GM23338 (cell line): ENCODE results near the gene MAS1L. TPM values are rescaled to one million over a fixed set of nuclear protein-coding genes. Genes with fewer than 3 reads are reported as not detected.

Experiments
- ATAC-seq: fragments of 200-7000 bp; cut with Tn5 transposase; 3 replicates; pipeline ENCODE4 v1.9.1; 2020
- DNase-seq: peaks from one replicate; pipeline ENCODE4 v3.0.0-alpha.2; 2015; ENCODE audit warnings: low spot score
- H2AFZ ChIP-seq: fragments of 200-600 bp; sonication (generic); 2 replicates; pipeline ENCODE4 v1.8.0; 2016; ENCODE audit warnings: antibody characterized with exemption, mild to moderate bottlenecking, moderate library complexity
- H3F3A ChIP-seq: fragments of 200-600 bp; sonication (generic); replicated peaks from 2 replicates; pipeline ENCODE4 v1.8.0; 2017; ENCODE audit warnings: antibody characterized with exemption, mixed run types, low read depth
- H3K27ac ChIP-seq: fragments of 200-600 bp; sonication (generic); 2 replicates; pipeline ENCODE4 v1.6.1; 2016; ENCODE audit warnings: low read depth
- H3K27me3 ChIP-seq: fragments of 200-600 bp; sonication (generic); 2 replicates; pipeline ENCODE4 v1.8.0; 2016; ENCODE audit warnings: mild to moderate bottlenecking, mixed run types, moderate library complexity; ENCODE audit not compliant: insufficient read depth
- H3K36me3 ChIP-seq: fragments of 200-600 bp; sonication (generic); 2 replicates; pipeline ENCODE4 v1.8.0; 2016; ENCODE audit warnings: mild to moderate bottlenecking; ENCODE audit not compliant: insufficient read depth
- H3K4me1 ChIP-seq: fragments of 200-600 bp; sonication (generic); 2 replicates; pipeline ENCODE4 v1.8.0; 2016; ENCODE audit warnings: mild to moderate bottlenecking, moderate library complexity; ENCODE audit not compliant: insufficient read depth
- H3K4me2 ChIP-seq: fragments of 200-600 bp; sonication (generic); 2 replicates; pipeline ENCODE4 v1.7.1; 2017; ENCODE audit warnings: mixed run types
- H3K4me3 ChIP-seq: fragments of 200-600 bp; sonication (generic); 2 replicates; pipeline ENCODE4 v1.6.1; 2016; ENCODE audit warnings: mixed run types
- H3K79me2 ChIP-seq: fragments of 200-600 bp; sonication (generic); replicated peaks from 2 replicates; pipeline ENCODE4 v1.8.0; 2017; ENCODE audit warnings: mild to moderate bottlenecking; ENCODE audit not compliant: insufficient read depth
- H3K9me2 ChIP-seq: fragments of 200-600 bp; sonication (generic); 2 replicates; pipeline ENCODE4 v1.8.0; 2017; ENCODE audit not compliant: insufficient read depth
- H4K20me1 ChIP-seq: fragments of 200-600 bp; sonication (generic); replicated peaks from 2 replicates; pipeline ENCODE4 v1.8.0; 2017; ENCODE audit warnings: mild to moderate bottlenecking; ENCODE audit not compliant: insufficient read depth
- H3K27ac Mint-ChIP-seq: 2 replicates; pipeline ENCODE4 v1.8.0; 2020; ENCODE audit warnings: inconsistent platforms, mild to moderate bottlenecking, moderate library complexity, mixed read lengths
- H3K27me3 Mint-ChIP-seq: 3 replicates; pipeline ENCODE4 v1.8.0; 2022; ENCODE audit warnings: low read depth, mild to moderate bottlenecking, moderate library complexity, mixed read lengths, inconsistent platforms; ENCODE audit not compliant: insufficient read depth, poor library complexity
- H3K36me3 Mint-ChIP-seq: 3 replicates; pipeline ENCODE4 v1.8.0; 2021; ENCODE audit warnings: low read depth, mild to moderate bottlenecking, inconsistent platforms, moderate library complexity, mixed read lengths
- H3K4me1 Mint-ChIP-seq: 3 replicates; pipeline ENCODE4 v1.8.0; 2020; ENCODE audit warnings: mild to moderate bottlenecking, inconsistent platforms, mixed read lengths
- H3K4me3 Mint-ChIP-seq: 3 replicates; pipeline ENCODE4 v1.8.0; 2021; ENCODE audit warnings: moderate library complexity, mild to moderate bottlenecking, inconsistent platforms, mixed read lengths
- H3K9me3 Mint-ChIP-seq: 3 replicates; pipeline ENCODE4 v1.8.0; 2020; ENCODE audit warnings: moderate library complexity, mild to moderate bottlenecking, inconsistent platforms, mixed read lengths
- CREB1 ChIP-seq: fragments of 250-450 bp; sonication (Bioruptor Pico); IDR thresholded peaks from 2 replicates; pipeline ENCODE4 v1.5.0; 2020; ENCODE audit warnings: low read depth, mild to moderate bottlenecking, moderate library complexity
- ETS1 ChIP-seq: IDR thresholded peaks from 2 replicates; pipeline ENCODE4 v1.6.1; 2016; ENCODE audit warnings: antibody characterized with exemption
- EZH2 ChIP-seq: fragments of 200-600 bp; sonication (generic); IDR thresholded peaks from one replicate; pipeline ENCODE4 v1.8.0; 2017; ENCODE audit warnings: antibody characterized with exemption, mild to moderate bottlenecking, low read depth; ENCODE audit not compliant: unreplicated experiment
- EZH2phosphoT487 ChIP-seq: fragments of 200-600 bp; sonication (generic); IDR thresholded peaks from one replicate; pipeline ENCODE4 v1.8.1; 2018; ENCODE audit warnings: antibody characterized with exemption; ENCODE audit not compliant: unreplicated experiment
- JUNB ChIP-seq: IDR thresholded peaks from one replicate; pipeline ENCODE4 v1.6.1; 2016; ENCODE audit warnings: antibody characterized with exemption; ENCODE audit not compliant: unreplicated experiment
- NANOG ChIP-seq: IDR thresholded peaks from 2 replicates; pipeline ENCODE4 v1.6.1; 2016; ENCODE audit warnings: antibody characterized with exemption, borderline replicate concordance
- POLR2AphosphoS5 ChIP-seq: IDR thresholded peaks from 2 replicates; pipeline ENCODE4 v1.6.1; 2016; ENCODE audit warnings: antibody characterized with exemption, low read depth
- STAT1 ChIP-seq: IDR thresholded peaks from one replicate; pipeline ENCODE4 v1.6.1; 2016; ENCODE audit warnings: antibody characterized with exemption; ENCODE audit not compliant: unreplicated experiment
- ZNF114 ChIP-seq: fragments of 250-450 bp; sonication (Bioruptor Pico); IDR thresholded peaks from 2 replicates; pipeline ENCODE4 v1.5.0; 2020; ENCODE audit warnings: mild to moderate bottlenecking, moderate library complexity
- ZNF331 ChIP-seq: fragments of 250-450 bp; sonication (Bioruptor Pico); IDR thresholded peaks from 2 replicates; pipeline ENCODE4 v1.5.0; 2020; ENCODE audit warnings: low read depth, mild to moderate bottlenecking, moderate library complexity
- polyA plus RNA-seq: library from polyadenylated mRNA; unstranded; fragments of >200 nt; fragmentation: Nextera tagmentation; extraction: Ambion mirVana; gene quantifications from 2 replicates; pipeline ENCODE4 v1.2.1, GENCODE V29; 2016
- total RNA-seq: library from RNA; depleted of rRNA; stranded (reverse); fragments of >200 nt; shearing (Covaris generic); gene quantifications from 2 replicates; pipeline ENCODE4 v1.2.3, GENCODE V29; 2014
- TF ChIP-seq, protein P1 (sequence below): IDR thresholded peaks from one replicate; pipeline ENCODE4 v1.6.1; 2018; ENCODE audit warnings: antibody characterized with exemption; ENCODE audit not compliant: unreplicated experiment
- TF ChIP-seq, protein P2 (sequence below): fragments of 250-450 bp; sonication (Bioruptor Pico); IDR thresholded peaks from 2 replicates; pipeline ENCODE4 v1.5.0; 2020; ENCODE audit warnings: mild to moderate bottlenecking, moderate library complexity
- TF ChIP-seq, protein P3 (sequence below), 2 experiments: fragments of 200-600 bp in 1 of 2; sonication (generic) in 1 of 2; conservative IDR thresholded peaks; 2 replicates each; pipeline versions ENCODE4 v1.5.1 to v1.6.1; 2016 to 2017; ENCODE audit warnings: antibody characterized with exemption in 2 of 2, low read depth in 2 of 2, mild to moderate bottlenecking in 2 of 2, moderate library complexity in 1 of 2

The MAS1L gene
- total and polyA plus RNA-seq, 2 experiments from 2014 or later = not detected

GRCh38 chr6:29465279-29465678 lies 22.5 kb downstream of the MAS1L start:
- no peaks in the 10 kb centered on the region for H4K20me1 ChIP-seq
- H3K9me2 ChIP-seq = peaks cover 23% of the 10 kb centered on the region
- H3K4me1 Mint-ChIP-seq = 0 out of 3 replicates have a peak, but pooled peaks cover 2% of the 10 kb centered on the region
- H3F3A ChIP-seq = no peaks in the 10 kb centered on the region
- no peak overlapping the region for H2AFZ ChIP-seq
- H3K4me2 ChIP-seq = no peak overlapping the region
- H3K9me3 Mint-ChIP-seq = no peaks in the 10 kb centered on the region
- no peak overlapping the region for H3K27ac Mint-ChIP-seq
- ATAC-seq (no peak), DNase-seq (no peak)
- H3K27me3 ChIP-seq = no peaks in the 10 kb centered on the region
- TF ChIP-seq ZNF331 (CRISPR knock-in tag) (no peak), EZH2phosphoT487 (no peak), ZNF114 (CRISPR knock-in tag) (no peak), POLR2AphosphoS5 (no peak), ETS1 (no peak), STAT1 (no peak), CREB1 (no peak), JUNB (no peak), NANOG (no peak), EZH2 (no peak)
- TF ChIP-seq, protein P1, sequence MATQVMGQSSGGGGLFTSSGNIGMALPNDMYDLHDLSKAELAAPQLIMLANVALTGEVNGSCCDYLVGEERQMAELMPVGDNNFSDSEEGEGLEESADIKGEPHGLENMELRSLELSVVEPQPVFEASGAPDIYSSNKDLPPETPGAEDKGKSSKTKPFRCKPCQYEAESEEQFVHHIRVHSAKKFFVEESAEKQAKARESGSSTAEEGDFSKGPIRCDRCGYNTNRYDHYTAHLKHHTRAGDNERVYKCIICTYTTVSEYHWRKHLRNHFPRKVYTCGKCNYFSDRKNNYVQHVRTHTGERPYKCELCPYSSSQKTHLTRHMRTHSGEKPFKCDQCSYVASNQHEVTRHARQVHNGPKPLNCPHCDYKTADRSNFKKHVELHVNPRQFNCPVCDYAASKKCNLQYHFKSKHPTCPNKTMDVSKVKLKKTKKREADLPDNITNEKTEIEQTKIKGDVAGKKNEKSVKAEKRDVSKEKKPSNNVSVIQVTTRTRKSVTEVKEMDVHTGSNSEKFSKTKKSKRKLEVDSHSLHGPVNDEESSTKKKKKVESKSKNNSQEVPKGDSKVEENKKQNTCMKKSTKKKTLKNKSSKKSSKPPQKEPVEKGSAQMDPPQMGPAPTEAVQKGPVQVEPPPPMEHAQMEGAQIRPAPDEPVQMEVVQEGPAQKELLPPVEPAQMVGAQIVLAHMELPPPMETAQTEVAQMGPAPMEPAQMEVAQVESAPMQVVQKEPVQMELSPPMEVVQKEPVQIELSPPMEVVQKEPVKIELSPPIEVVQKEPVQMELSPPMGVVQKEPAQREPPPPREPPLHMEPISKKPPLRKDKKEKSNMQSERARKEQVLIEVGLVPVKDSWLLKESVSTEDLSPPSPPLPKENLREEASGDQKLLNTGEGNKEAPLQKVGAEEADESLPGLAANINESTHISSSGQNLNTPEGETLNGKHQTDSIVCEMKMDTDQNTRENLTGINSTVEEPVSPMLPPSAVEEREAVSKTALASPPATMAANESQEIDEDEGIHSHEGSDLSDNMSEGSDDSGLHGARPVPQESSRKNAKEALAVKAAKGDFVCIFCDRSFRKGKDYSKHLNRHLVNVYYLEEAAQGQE = no peak
- TF ChIP-seq, protein P2, sequence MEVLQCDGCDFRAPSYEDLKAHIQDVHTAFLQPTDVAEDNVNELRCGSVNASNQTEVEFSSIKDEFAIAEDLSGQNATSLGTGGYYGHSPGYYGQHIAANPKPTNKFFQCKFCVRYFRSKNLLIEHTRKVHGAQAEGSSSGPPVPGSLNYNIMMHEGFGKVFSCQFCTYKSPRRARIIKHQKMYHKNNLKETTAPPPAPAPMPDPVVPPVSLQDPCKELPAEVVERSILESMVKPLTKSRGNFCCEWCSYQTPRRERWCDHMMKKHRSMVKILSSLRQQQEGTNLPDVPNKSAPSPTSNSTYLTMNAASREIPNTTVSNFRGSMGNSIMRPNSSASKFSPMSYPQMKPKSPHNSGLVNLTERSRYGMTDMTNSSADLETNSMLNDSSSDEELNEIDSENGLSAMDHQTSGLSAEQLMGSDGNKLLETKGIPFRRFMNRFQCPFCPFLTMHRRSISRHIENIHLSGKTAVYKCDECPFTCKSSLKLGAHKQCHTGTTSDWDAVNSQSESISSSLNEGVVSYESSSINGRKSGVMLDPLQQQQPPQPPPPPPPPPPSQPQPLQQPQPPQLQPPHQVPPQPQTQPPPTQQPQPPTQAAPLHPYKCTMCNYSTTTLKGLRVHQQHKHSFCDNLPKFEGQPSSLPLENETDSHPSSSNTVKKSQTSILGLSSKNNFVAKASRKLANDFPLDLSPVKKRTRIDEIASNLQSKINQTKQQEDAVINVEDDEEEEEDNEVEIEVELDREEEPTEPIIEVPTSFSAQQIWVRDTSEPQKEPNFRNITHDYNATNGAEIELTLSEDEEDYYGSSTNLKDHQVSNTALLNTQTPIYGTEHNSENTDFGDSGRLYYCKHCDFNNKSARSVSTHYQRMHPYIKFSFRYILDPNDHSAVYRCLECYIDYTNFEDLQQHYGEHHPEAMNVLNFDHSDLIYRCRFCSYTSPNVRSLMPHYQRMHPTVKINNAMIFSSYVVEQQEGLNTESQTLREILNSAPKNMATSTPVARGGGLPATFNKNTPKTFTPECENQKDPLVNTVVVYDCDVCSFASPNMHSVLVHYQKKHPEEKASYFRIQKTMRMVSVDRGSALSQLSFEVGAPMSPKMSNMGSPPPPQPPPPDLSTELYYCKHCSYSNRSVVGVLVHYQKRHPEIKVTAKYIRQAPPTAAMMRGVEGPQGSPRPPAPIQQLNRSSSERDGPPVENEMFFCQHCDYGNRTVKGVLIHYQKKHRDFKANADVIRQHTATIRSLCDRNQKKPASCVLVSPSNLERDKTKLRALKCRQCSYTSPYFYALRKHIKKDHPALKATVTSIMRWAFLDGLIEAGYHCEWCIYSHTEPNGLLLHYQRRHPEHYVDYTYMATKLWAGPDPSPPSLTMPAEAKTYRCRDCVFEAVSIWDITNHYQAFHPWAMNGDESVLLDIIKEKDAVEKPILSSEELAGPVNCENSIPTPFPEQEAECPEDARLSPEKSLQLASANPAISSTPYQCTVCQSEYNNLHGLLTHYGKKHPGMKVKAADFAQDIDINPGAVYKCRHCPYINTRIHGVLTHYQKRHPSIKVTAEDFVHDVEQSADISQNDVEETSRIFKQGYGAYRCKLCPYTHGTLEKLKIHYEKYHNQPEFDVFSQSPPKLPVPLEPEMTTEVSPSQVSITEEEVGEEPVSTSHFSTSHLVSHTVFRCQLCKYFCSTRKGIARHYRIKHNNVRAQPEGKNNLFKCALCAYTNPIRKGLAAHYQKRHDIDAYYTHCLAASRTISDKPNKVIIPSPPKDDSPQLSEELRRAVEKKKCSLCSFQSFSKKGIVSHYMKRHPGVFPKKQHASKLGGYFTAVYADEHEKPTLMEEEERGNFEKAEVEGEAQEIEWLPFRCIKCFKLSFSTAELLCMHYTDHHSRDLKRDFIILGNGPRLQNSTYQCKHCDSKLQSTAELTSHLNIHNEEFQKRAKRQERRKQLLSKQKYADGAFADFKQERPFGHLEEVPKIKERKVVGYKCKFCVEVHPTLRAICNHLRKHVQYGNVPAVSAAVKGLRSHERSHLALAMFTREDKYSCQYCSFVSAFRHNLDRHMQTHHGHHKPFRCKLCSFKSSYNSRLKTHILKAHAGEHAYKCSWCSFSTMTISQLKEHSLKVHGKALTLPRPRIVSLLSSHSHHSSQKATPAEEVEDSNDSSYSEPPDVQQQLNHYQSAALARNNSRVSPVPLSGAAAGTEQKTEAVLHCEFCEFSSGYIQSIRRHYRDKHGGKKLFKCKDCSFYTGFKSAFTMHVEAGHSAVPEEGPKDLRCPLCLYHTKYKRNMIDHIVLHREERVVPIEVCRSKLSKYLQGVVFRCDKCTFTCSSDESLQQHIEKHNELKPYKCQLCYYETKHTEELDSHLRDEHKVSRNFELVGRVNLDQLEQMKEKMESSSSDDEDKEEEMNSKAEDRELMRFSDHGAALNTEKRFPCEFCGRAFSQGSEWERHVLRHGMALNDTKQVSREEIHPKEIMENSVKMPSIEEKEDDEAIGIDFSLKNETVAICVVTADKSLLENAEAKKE = no peak
- TF ChIP-seq, protein P3, sequence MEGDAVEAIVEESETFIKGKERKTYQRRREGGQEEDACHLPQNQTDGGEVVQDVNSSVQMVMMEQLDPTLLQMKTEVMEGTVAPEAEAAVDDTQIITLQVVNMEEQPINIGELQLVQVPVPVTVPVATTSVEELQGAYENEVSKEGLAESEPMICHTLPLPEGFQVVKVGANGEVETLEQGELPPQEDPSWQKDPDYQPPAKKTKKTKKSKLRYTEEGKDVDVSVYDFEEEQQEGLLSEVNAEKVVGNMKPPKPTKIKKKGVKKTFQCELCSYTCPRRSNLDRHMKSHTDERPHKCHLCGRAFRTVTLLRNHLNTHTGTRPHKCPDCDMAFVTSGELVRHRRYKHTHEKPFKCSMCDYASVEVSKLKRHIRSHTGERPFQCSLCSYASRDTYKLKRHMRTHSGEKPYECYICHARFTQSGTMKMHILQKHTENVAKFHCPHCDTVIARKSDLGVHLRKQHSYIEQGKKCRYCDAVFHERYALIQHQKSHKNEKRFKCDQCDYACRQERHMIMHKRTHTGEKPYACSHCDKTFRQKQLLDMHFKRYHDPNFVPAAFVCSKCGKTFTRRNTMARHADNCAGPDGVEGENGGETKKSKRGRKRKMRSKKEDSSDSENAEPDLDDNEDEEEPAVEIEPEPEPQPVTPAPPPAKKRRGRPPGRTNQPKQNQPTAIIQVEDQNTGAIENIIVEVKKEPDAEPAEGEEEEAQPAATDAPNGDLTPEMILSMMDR (conservative IDR thresholded peaks at IDR 0.05; ENCODE audit: low read depth in 2 of 2) = no peak
- no peaks in the 10 kb centered on the region for H3K79me2 ChIP-seq
- H3K4me1 ChIP-seq = no peaks in the 10 kb centered on the region
- no peaks in the 10 kb centered on the region for H3K36me3 ChIP-seq
- no peak overlapping the region for H3K4me3 Mint-ChIP-seq
- no peak overlapping the region for H3K4me3 ChIP-seq
- peaks cover 2% of the 10 kb centered on the region for H3K27me3 Mint-ChIP-seq
- H3K27ac ChIP-seq = no peak overlapping the region
- no peaks in the 10 kb centered on the region for H3K36me3 Mint-ChIP-seq
